HG02981 (cell line): ENCODE results near the gene RELT.

ENCODE experiments used
- ATAC-seq: cut with Tn5 transposase; IDR thresholded peaks from one replicate; pipeline ENCODE4 v1.9.1; 2021; ENCODE audit warnings: mild to moderate bottlenecking, moderate library complexity; ENCODE audit not compliant: unreplicated experiment

RELT gene

GRCh38 chr11:73372375-73372993, 3.7 kb upstream of the RELT start:
- no peak for ATAC-seq

DNA sequence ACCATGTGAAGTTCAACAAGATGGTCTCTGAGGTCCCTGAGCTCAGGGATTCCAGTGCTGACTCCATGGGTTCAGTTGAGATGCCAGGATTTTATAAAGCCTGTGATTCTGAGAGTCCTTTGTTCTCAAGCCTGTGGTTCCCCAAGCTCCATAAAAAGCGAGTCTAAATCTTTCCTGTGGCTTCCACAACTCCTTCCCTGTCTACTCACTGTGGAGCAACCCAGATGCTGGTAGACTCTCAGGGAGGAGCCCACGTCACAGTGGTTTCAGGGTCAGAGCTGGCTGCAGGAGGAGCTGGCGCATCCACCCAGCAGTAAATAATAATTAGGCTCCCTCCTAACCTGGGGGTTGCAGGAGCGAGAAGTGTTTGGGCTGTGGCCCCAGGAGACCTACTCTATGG, 2.0 kb upstream of the RELT start:
- ATAC-seq: no peak

- ATAC-seq: no peak
These were observed 404 bp upstream of the RELT start for GRCh38 chr11:73375830-73376159.

DNA sequence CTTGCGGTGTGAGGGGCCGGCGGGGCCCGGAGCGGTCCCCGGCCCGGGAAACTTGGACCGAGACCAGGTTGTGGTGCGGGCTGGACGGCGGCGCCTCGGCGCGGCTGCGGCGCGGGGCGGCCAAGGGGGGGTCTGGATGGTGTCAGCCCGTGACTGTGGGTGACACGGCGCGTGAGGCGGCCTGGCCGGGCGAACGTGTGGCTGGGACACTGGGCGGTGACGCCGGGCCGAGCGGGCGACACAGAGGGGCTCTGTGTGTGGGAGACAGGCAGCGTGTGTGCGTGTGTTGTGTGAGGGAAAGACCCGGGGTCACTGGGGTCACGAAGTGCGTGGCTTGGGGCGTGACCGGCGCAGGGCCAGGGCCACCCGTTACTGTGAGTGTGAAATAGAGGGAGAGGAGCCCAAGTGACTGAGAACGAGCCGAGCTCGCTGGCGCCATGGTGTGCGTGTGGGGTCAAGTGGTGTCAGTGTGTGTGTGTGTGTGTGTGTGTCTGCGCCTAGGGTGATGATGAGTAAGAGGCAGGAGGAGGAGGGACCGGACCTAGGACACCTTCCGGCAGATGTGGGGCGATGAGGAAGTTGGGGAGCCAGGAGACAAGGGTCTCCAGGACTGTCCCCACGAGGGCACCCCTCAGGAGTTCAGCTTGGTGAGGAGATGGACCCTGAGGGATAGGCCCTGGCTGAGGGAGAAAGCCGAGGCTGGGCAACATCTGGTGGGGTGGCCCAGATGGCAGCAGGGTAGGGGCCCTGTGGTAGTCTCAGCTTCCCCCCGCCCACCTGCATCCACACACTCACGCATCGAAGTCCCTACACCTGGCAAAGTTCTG, 817 bp downstream of the RELT start:
- ATAC-seq: peak; percentile 23

DNA sequence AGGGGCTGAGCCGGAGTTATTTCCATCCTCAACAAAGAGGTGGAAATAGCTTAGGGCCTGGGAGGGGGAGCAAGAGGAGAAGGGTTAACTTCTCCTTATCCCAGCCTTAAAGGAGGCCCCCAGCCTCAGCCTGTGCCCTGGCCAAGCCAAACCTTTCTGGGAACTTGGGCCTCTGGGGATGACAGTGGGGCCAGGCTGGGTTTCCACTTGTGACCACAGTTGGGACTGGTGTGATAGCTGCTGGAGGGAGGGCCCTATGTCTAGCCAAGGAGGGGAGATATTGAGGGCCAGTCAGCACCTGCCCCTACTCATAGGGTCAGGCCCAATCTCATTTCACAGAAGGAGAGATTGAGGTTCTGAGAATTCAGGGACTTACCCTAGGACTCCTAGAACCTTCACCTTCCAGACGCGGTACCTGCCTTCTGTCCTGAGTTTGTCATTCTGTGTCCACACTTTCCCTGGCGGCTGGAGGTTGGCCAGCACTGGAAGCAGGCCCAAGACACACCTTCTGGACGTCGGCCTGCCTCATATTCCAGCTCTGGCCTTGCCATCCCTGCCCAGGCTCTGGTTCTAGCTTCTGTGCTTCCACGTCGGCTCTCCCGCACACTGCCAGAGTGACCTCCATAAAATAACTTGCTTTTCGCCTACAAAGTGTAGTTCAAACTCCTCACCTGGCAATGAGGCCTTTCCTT, 3.1 kb downstream of the RELT start:
- no peak for ATAC-seq

GRCh38 chr11:73380331-73380730, 4.1 kb downstream of the RELT start:
- ATAC-seq: no peak

DNA sequence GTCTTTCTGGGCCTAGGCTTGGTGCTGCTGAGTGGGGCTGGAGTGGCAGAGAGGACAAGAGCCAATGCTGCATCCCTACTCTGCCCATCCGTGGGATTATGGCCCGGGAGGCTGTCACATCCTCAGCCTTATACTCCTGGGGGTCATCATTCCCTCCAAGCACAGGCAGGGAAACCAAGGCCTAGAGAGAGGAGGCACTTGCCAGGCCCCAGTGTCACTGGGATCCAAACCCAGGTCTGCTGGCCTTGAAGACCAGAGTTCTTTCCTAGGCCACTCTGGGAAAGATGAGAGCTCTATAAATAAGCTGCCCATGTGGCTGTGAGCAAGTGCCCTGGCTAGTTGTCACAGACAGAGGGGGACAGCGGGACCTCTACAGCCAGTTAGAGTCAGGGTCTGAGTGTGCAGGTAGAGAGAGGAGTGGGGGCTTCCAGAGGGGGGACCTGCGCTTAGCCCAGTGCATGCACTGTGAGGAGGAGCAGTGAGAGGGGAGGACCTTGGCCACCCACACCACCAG, 4.8 kb downstream of the RELT start:
- no peak for ATAC-seq

GRCh38 chr11:73381589-73381988, 5.4 kb downstream of the RELT start:
- ATAC-seq: no peak

DNA sequence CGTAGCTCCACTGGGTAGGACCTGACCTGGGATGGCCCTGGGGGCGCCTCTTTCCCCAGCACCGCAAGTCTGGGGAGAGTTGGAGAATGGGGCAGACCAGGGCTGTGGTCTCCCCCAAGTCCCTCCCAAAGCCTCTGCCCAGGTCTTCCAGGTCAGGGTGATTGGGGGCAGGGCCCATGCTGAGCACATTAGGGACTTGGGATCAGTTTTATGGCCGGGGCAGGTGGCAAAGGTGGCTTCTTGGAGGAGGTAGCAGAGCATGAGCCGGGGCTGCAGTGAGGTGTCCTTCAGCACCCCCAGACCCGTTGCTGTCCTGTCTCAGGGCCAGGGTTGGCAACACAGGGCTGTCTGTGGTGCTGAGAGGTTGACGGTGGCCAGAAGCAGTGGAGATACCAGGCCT, 6.0 kb downstream of the RELT start:
- no peak for ATAC-seq

- no peak for ATAC-seq
These were observed 6.5 kb downstream of the RELT start for GRCh38 chr11:73382747-73383146.

- no peak for ATAC-seq
These were observed 7.3 kb downstream of the RELT start for GRCh38 chr11:73383249-73384124.

DNA sequence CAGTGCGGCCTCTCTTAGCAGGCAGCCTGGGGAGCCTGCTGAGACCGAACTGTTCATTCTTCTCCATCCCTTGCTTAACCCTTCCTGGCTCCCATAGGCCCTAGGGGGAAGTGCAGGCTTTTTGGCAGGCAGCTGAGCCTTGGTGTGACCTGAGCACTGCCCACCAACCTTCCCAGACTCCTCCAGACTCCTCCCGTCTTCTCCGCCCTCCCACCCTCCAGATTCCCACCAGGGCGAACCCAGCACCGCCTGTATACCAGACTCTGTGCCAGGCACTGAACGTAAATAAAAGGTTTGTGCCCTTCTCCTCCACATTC, 7.9 kb downstream of the RELT start:
- no peak for ATAC-seq

DNA sequence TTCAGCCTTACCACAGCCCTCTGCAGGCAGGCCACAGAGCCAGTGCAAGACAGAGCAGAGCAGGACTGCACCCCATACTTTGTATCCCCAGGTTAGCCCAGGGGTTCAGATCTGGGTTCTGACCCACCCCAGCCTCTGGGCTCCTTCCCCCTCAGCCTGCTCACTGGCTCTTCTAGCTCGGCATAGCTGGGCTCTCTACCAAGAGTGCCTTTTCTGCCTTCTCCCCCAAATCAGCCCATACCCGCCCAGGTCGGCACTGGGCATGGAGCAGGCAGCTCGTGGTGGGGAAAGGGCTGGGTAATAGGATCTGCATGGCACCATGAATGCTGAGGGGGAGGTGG, 8.3 kb downstream of the RELT start:
- no peak for ATAC-seq

- ATAC-seq: peak; percentile 49
These were observed 8.9 kb downstream of the RELT start for GRCh38 chr11:73384872-73385689.

- no peak for ATAC-seq
These were observed 9.8 kb downstream of the RELT start for GRCh38 chr11:73386016-73386415.

- ATAC-seq: no peak
These were observed 10.3 kb downstream of the RELT start for GRCh38 chr11:73386546-73386945.

- ATAC-seq: no peak
These were observed 11.5 kb downstream of the RELT start for GRCh38 chr11:73387594-73388264.

GRCh38 chr11:73388265-73389133, 12.3 kb downstream of the RELT start:
- ATAC-seq: no peak

DNA sequence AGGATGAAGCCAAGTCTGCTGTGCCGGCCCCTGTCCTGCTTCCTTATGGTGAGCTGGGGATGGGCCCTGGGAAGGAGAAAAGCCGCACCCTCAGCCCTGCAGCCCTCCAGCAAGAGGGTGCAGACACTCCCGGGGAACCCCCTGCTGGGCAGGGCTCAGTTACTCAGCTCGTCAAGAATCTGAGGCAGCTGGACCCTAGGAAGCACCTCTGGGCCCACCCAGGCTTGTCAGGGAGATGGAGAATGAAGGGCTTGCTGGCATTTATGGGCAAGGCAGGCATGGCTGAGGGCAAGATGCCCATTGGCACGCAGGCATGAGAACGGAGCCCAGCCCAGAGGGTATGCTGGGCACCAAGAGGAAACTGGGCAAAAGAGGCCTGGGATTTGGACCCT, 12.9 kb downstream of the RELT start:
- ATAC-seq: no peak
